Right renal cortex interstitium (tissue), 3 donors: ENCODE measurements around the gene BRSK1. TPM values are rescaled to one million over a fixed set of nuclear protein-coding genes. Genes with fewer than 3 reads are reported as not detected.

ENCODE experiments used
- DNase-seq, 3 donors: peaks; one replicate each; pipeline ENCODE4 v3.0.0-alpha.2; 2013; ENCODE audit warnings: low read depth in 3 of 3, low spot score in 2 of 3
- polyA plus RNA-seq, 3 donors: library from polyadenylated mRNA; unstranded; fragments of 120-200 nt; gene quantifications; one replicate each; pipeline ENCODE4 v1.2.1, GENCODE V29; 2013; ENCODE audit not compliant: insufficient read length in 3 of 3

The BRSK1 gene
- polyA plus RNA-seq, 3 donors, result 11.5 to 13.1 (median 11.8) TPM

GRCh38 chr19:55272142-55272541 is 11.7 kb upstream of the BRSK1 start:
- no peak for DNase-seq

- no peak for DNase-seq
These were observed 9.7 kb upstream of the BRSK1 start for GRCh38 chr19:55273978-55274707.

GRCh38 chr19:55275851-55276719 is 7.7 kb upstream of the BRSK1 start:
- DNase-seq, result no peak

- DNase-seq, result no peak
These were observed 6.9 kb upstream of the BRSK1 start for GRCh38 chr19:55276720-55277430.

- no peak for DNase-seq
These were observed 6.3 kb upstream of the BRSK1 start for GRCh38 chr19:55277494-55277893.

- no peak for DNase-seq
These were observed 5.2 kb upstream of the BRSK1 start for GRCh38 chr19:55278391-55279135.

GRCh38 chr19:55279340-55279739 is 4.5 kb upstream of the BRSK1 start:
- no peak for DNase-seq

GRCh38 chr19:55279770-55280643 is 3.8 kb upstream of the BRSK1 start, which contains the start of gene HSPBP1:
HSPBP1 (minus strand) TSS chr19:55280110; CDS start chr19:55279608, 502 bp downstream.
- peak; percentile 82 to 94 (median 83) for DNase-seq

- DNase-seq, result no peak
These were observed 735 bp downstream of the BRSK1 start for GRCh38 chr19:55284405-55285058.

- no peak for DNase-seq
These were observed 1.6 kb downstream of the BRSK1 start for GRCh38 chr19:55285229-55285890.

- DNase-seq, result no peak
These were observed 3.7 kb downstream of the BRSK1 start for GRCh38 chr19:55287361-55288079.

GRCh38 chr19:55289117-55289796 is 5.5 kb downstream of the BRSK1 start:
- DNase-seq, result no peak

GRCh38 chr19:55297267-55297666 is 13.5 kb downstream of the BRSK1 start:
- no peak for DNase-seq

GRCh38 chr19:55299991-55300390 is 16.2 kb downstream of the BRSK1 start:
- DNase-seq, result no peak

- DNase-seq, result no peak
These were observed 17.2 kb downstream of the BRSK1 start for GRCh38 chr19:55300886-55301458.

- peak in 1 of 3 donors; percentile 70 for DNase-seq
These were observed 17.9 kb downstream of the BRSK1 start for GRCh38 chr19:55301459-55302317.
